GM23248 (cell line): Measurements from ENCODE around the gene RESP18. TPM values are rescaled to one million over a fixed set of nuclear protein-coding genes. Genes with fewer than 3 reads are reported as not detected.

Experiments used
- DNase-seq: peaks from one replicate; pipeline ENCODE4 v3.0.0-alpha.2; 2015
- H2AFZ ChIP-seq: fragments of 200-600 bp; sonication (generic); 2 replicates; pipeline ENCODE4 v1.6.1; 2016; ENCODE audit warnings: antibody characterized with exemption
- H3F3A ChIP-seq: fragments of 200-600 bp; sonication (generic); 2 replicates; pipeline ENCODE4 v1.6.1; 2016; ENCODE audit warnings: mild to moderate bottlenecking, antibody characterized with exemption, mixed run types; ENCODE audit not compliant: insufficient read depth
- H3K27ac ChIP-seq: fragments of 200-600 bp; sonication (generic); 2 replicates; pipeline ENCODE4 v1.5.1; 2016; ENCODE audit warnings: mild to moderate bottlenecking
- H3K27me3 ChIP-seq: fragments of 200-600 bp; sonication (generic); replicated peaks from 2 replicates; pipeline ENCODE4 v1.6.1; 2016; ENCODE audit warnings: mild to moderate bottlenecking; ENCODE audit not compliant: insufficient read depth
- H3K36me3 ChIP-seq: fragments of 200-600 bp; sonication (generic); 2 replicates; pipeline ENCODE4 v1.6.1; 2016; ENCODE audit warnings: low read depth, mild to moderate bottlenecking
- H3K4me1 ChIP-seq: fragments of 200-600 bp; sonication (generic); 2 replicates; pipeline ENCODE4 v1.6.1; 2016; ENCODE audit warnings: mild to moderate bottlenecking; ENCODE audit not compliant: insufficient read depth
- H3K4me2 ChIP-seq: fragments of 200-600 bp; sonication (generic); one replicate; pipeline ENCODE4 v1.6.1; 2016; ENCODE audit warnings: mild to moderate bottlenecking; ENCODE audit not compliant: unreplicated experiment
- H3K4me3 ChIP-seq: fragments of 200-600 bp; sonication (generic); 2 replicates; pipeline ENCODE4 v1.5.1; 2016; ENCODE audit warnings: mild to moderate bottlenecking
- H3K79me2 ChIP-seq: fragments of 200-600 bp; sonication (generic); 2 replicates; pipeline ENCODE4 v1.6.1; 2016; ENCODE audit warnings: mild to moderate bottlenecking; ENCODE audit not compliant: insufficient read depth
- H3K9ac ChIP-seq: fragments of 200-600 bp; sonication (generic); 2 replicates; pipeline ENCODE4 v1.6.1; 2016; ENCODE audit warnings: mild to moderate bottlenecking
- H3K9me2 ChIP-seq: fragments of 200-600 bp; sonication (generic); 2 replicates; pipeline ENCODE4 v1.6.1; 2016; ENCODE audit warnings: mixed run types, mild to moderate bottlenecking, moderate library complexity; ENCODE audit not compliant: insufficient read depth
- H3K9me3 ChIP-seq: fragments of 200-600 bp; sonication (generic); one replicate; pipeline ENCODE4 v1.6.1; 2017; ENCODE audit warnings: low read depth
- H4K20me1 ChIP-seq: fragments of 200-600 bp; sonication (generic); 2 replicates; pipeline ENCODE4 v1.6.0; 2016; ENCODE audit not compliant: insufficient read depth
- EZH2 ChIP-seq: fragments of 200-600 bp; sonication (generic); IDR thresholded peaks from 2 replicates; pipeline ENCODE4 v1.6.1; 2018; ENCODE audit warnings: antibody characterized with exemption, mild to moderate bottlenecking; ENCODE audit not compliant: insufficient read depth, poor library complexity, severe bottlenecking
- WGBS, 2 experiments: methylation state at CpG; one replicate each; pipeline ENCODE4 v1.1.6; 2015 to 2017; ENCODE audit warnings: low lambda C conversion rate in 2 of 2, low coverage in 1 of 2; ENCODE audit errors: missing lambda C conversion rate in 2 of 2; 5-methylcytosine and 5-hydroxymethylcytosine counted together
- in situ Hi-C: fragments of 300-500 bp; cut with MboI; formaldehyde crosslinking; loops from 2 replicates; pipeline ENCODE4 v1.15.0; 2020
- microRNA counts: library from miRNA; unstranded; fragments of <30 nt; microRNA quantifications from one replicate; lab custom pipeline; 2016
- microRNA-seq: library from miRNA; unstranded; fragments of <30 nt; microRNA quantifications from one replicate; pipeline ENCODE4, GENCODE V29; 2016; ENCODE audit warnings: borderline number of aligned reads
- polyA plus RNA-seq: library from polyadenylated mRNA; unstranded; fragments of >200 nt; fragmentation: Nextera tagmentation; extraction: Ambion mirVana; gene quantifications from 2 replicates; pipeline ENCODE4 v1.2.1, GENCODE V29; 2016
- small RNA-seq: library from RNA; depleted of rRNA; stranded (forward); fragments of <200 nt; gene quantifications from one replicate; pipeline ENCODE3, GENCODE V24; 2014; ENCODE audit warnings: low read depth, low replicate concordance
- total RNA-seq: library from RNA; depleted of rRNA; stranded (reverse); fragments of >200 nt; shearing (Covaris generic); gene quantifications from 2 replicates; pipeline ENCODE4 v1.2.3, GENCODE V29; 2014; rRNA removed

The RESP18 gene
- total and polyA plus RNA-seq, 2 experiments from 2014 or later, result not detected

DNA sequence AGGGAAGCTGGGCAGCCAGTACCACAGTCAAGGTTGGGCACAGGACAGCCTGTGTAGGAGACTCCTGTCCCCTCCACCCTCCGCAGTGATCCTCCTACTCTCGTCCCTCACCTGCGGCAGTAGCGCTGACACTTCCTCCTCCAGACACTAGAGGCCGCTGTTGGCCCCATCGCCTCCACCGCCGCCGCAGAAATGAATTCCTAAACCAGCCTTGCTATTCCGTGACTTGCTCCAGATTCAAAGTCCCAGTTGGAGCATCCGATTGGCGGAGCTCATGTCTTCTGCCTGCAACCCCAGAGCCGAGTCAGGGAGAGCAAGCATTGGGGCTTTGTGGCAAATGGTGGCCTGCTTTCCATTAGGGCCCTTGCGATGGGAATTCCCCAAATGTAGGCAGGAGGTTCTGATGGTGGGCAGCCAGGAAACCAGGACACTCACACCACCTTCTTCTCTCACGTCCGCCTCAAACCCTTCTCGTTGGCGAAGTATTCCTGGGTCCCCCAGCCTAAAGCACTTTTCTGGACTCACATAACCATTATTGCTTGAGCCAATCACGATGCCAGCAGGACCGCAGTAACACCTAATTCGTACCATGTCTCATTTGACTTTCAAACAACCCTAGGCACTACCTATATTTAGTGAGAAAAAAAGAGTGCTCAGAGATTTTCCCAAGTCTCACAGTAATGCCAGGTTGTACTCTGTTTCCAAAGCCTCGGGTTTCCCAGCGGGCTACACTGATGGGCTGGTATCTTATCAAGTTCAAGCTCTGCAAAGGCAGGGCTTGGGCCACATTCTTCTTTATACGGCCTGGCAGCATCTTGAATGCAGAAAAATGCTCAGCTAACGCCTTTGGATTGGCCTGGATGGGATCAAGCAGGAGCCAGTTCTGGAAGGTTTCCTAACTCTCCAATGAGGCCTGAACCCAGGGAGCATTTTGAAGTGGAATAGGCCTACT lies 54.6 kb downstream of the RESP18 start:
- H3K4me3 ChIP-seq, result no peak overlapping the region
- peak overlapping the region; percentile 97 for H3K27ac ChIP-seq
- 25 to 26% methylated on average over 25 of the region's 25 CpGs for WGBS, 2 experiments
- H2AFZ ChIP-seq, result peak overlapping the region; percentile 68
- H3K79me2 ChIP-seq, result peaks cover 15% of the 10 kb centered on the region; the same call in 1 of the 2 replicates
- in situ Hi-C loops, result no loop called here
- no peaks in the 10 kb centered on the region for H4K20me1 ChIP-seq
- peaks cover 39% of the 10 kb centered on the region for H3K4me1 ChIP-seq
- no peaks in the 10 kb centered on the region for H3K36me3 ChIP-seq
- no peak for TF ChIP-seq EZH2
- peaks cover 26% of the 10 kb centered on the region for H3F3A ChIP-seq
- no peaks in the 10 kb centered on the region for H3K9me3 ChIP-seq
- H3K9me2 ChIP-seq, result no peaks in the 10 kb centered on the region
- H3K27me3 ChIP-seq, result no peaks in the 10 kb centered on the region
- peak overlapping the region; percentile 97 for H3K9ac ChIP-seq
- peak overlapping the region; percentile 83 for H3K4me2 ChIP-seq
- DNase-seq, result peak; percentile 91

MicroRNAs encoded within 50 kb of the gene (microRNA counts, 767-probe panel; counts per million panel counts)
- 447 counts per million, percentile 86 among the panel's probes with 10 or more counts for microRNA hsa-miR-153 (lab: Ali Mortazavi, UCI)

Small RNA genes lying within 50 kb of the gene (microRNA-seq; reads per million reads assigned to microRNA genes)
- not detected for gene MIR153-1

Small RNA genes lying within 50 kb of the gene (small RNA-seq; reads per million reads assigned to genes)
- gene AC053503.3 (not detected), gene MIR153-1 (not detected)

Other genes with a start within 250 kb of the RESP18 start
- 8.3 and 16.1 TPM in 2 replicates for gene NHEJ1, start 171.9 kb downstream of the RESP18 start, total RNA-seq
- gene NHEJ1, start 171.9 kb downstream of the RESP18 start, polyA plus RNA-seq, result 8.3 and 10.5 TPM in 2 replicates
- 0.13 and 1.2 TPM in 2 replicates for gene SLC23A3, start 162.7 kb downstream of the RESP18 start, total RNA-seq
- 0.24 and 0.58 TPM in 2 replicates for gene SLC23A3, start 162.7 kb downstream of the RESP18 start, polyA plus RNA-seq
- gene CNPPD1, start 155.8 kb downstream of the RESP18 start, total RNA-seq, result 34.5 and 35.2 TPM in 2 replicates
- gene CNPPD1, start 155.8 kb downstream of the RESP18 start, polyA plus RNA-seq, result 43.8 and 43.9 TPM in 2 replicates
- 98.9 and 120 TPM in 2 replicates for gene RETREG2, start 154.5 kb downstream of the RESP18 start, total RNA-seq
- gene RETREG2, start 154.5 kb downstream of the RESP18 start, polyA plus RNA-seq, result 20.7 and 21.5 TPM in 2 replicates
- 39.3 and 42.4 TPM in 2 replicates for gene ZFAND2B, start 126.0 kb downstream of the RESP18 start, total RNA-seq
- 36.0 and 38.9 TPM in 2 replicates for gene ZFAND2B, start 126.0 kb downstream of the RESP18 start, polyA plus RNA-seq
- 25.3 and 35.7 TPM in 2 replicates for gene ABCB6, start 113.8 kb downstream of the RESP18 start, total RNA-seq
- 21.8 TPM in 2 replicates for gene ABCB6, start 113.8 kb downstream of the RESP18 start, polyA plus RNA-seq
- 84.4 and 97.3 TPM in 2 replicates for gene ATG9A, start 103.1 kb downstream of the RESP18 start, total RNA-seq
- 68.5 and 72.6 TPM in 2 replicates for gene ATG9A, start 103.1 kb downstream of the RESP18 start, polyA plus RNA-seq
- gene ANKZF1, start 102.9 kb downstream of the RESP18 start, total RNA-seq, result 27.8 and 32.6 TPM in 2 replicates
- gene ANKZF1, start 102.9 kb downstream of the RESP18 start, polyA plus RNA-seq, result 26.8 and 31.5 TPM in 2 replicates
- gene GLB1L, start 87.3 kb downstream of the RESP18 start, total RNA-seq, result 13.4 and 13.5 TPM in 2 replicates
- gene GLB1L, start 87.3 kb downstream of the RESP18 start, polyA plus RNA-seq, result 3.4 and 3.8 TPM in 2 replicates
- gene STK16, start 87.3 kb downstream of the RESP18 start, total RNA-seq, result 15.3 and 16.0 TPM in 2 replicates
- 5.3 and 7.2 TPM in 2 replicates for gene STK16, start 87.3 kb downstream of the RESP18 start, polyA plus RNA-seq
- not detected in 2 replicates for gene TUBA4B, start 79.5 kb downstream of the RESP18 start, total RNA-seq
- gene TUBA4B, start 79.5 kb downstream of the RESP18 start, polyA plus RNA-seq, result not detected in 2 replicates
- 14.3 and 27.1 TPM in 2 replicates for gene TUBA4A, start 78.8 kb downstream of the RESP18 start, total RNA-seq
- gene TUBA4A, start 78.8 kb downstream of the RESP18 start, polyA plus RNA-seq, result 14.5 and 15.5 TPM in 2 replicates
- 50.5 and 53.7 TPM in 2 replicates for gene DNAJB2, start 53.4 kb downstream of the RESP18 start, total RNA-seq
- gene DNAJB2, start 53.4 kb downstream of the RESP18 start, polyA plus RNA-seq, result 11.1 and 12.6 TPM in 2 replicates
- gene PTPRN, start 23.3 kb downstream of the RESP18 start, total RNA-seq, result 50.5 and 54.1 TPM in 2 replicates
- 29.2 and 30.5 TPM in 2 replicates for gene PTPRN, start 23.3 kb downstream of the RESP18 start, polyA plus RNA-seq
- gene DNPEP, start 55.2 kb upstream of the RESP18 start, total RNA-seq, result 79.8 and 84.5 TPM in 2 replicates
- gene DNPEP, start 55.2 kb upstream of the RESP18 start, polyA plus RNA-seq, result 54.5 and 57.5 TPM in 2 replicates
- 0.51 and 2.7 TPM in 2 replicates for gene DES, start 85.6 kb upstream of the RESP18 start, total RNA-seq
- 0.75 and 1.1 TPM in 2 replicates for gene DES, start 85.6 kb upstream of the RESP18 start, polyA plus RNA-seq
- gene SPEG, start 102.1 kb upstream of the RESP18 start, total RNA-seq, result 26.5 and 32.1 TPM in 2 replicates
- gene SPEG, start 102.1 kb upstream of the RESP18 start, polyA plus RNA-seq, result 6.8 and 9.4 TPM in 2 replicates
- 60.6 and 72.2 TPM in 2 replicates for gene GMPPA, start 166.1 kb upstream of the RESP18 start, total RNA-seq
- 64.4 and 65.6 TPM in 2 replicates for gene GMPPA, start 166.1 kb upstream of the RESP18 start, polyA plus RNA-seq
- 0.13 and 0.43 TPM in 2 replicates for gene ASIC4, start 181.7 kb upstream of the RESP18 start, total RNA-seq
- not detected in 2 replicates for gene ASIC4, start 181.7 kb upstream of the RESP18 start, polyA plus RNA-seq
- gene CHPF, start 211.1 kb upstream of the RESP18 start, total RNA-seq, result 526 and 533 TPM in 2 replicates
- 174 and 179 TPM in 2 replicates for gene CHPF, start 211.1 kb upstream of the RESP18 start, polyA plus RNA-seq
- gene TMEM198, start 211.3 kb upstream of the RESP18 start, total RNA-seq, result 5.8 and 6.2 TPM in 2 replicates
- 1.7 and 2.2 TPM in 2 replicates for gene TMEM198, start 211.3 kb upstream of the RESP18 start, polyA plus RNA-seq
- gene OBSL1, start 238.8 kb upstream of the RESP18 start, total RNA-seq, result 68.7 and 84.9 TPM in 2 replicates
- 12.8 and 13.8 TPM in 2 replicates for gene OBSL1, start 238.8 kb upstream of the RESP18 start, polyA plus RNA-seq
- gene INHA, start 239.6 kb upstream of the RESP18 start, total RNA-seq, result 0.11 TPM in 1 of 2 replicates, not detected in the other
- 0.19 and 0.36 TPM in 2 replicates for gene INHA, start 239.6 kb upstream of the RESP18 start, polyA plus RNA-seq